HFFc6 (cell line): ENCODE data around the gene MCTP1. TPM values are rescaled to one million over a fixed set of nuclear protein-coding genes. Genes with fewer than 3 reads are reported as not detected.
A peak's percentile ranks its signal among the peaks of the same experiment; 100 is the strongest.

Experiments used
- DNase-seq: peaks from one replicate; pipeline ENCODE4 v3.0.0-alpha.2; 2018
- H3K27ac Mint-ChIP-seq: 2 replicates; pipeline ENCODE4 v1.8.0; 2020; ENCODE audit warnings: mild to moderate bottlenecking, mixed read lengths
- H3K27me3 Mint-ChIP-seq: 2 replicates; pipeline ENCODE4 v1.8.0; 2021; ENCODE audit warnings: mild to moderate bottlenecking, moderate library complexity, mixed read lengths; ENCODE audit not compliant: insufficient read depth
- H3K36me3 Mint-ChIP-seq: 2 replicates; pipeline ENCODE4 v1.8.0; 2021; ENCODE audit warnings: low read depth, mixed read lengths
- H3K4me1 Mint-ChIP-seq: 2 replicates; pipeline ENCODE4 v1.8.0; 2020; ENCODE audit warnings: low read depth, mixed read lengths
- H3K4me3 Mint-ChIP-seq: 2 replicates; pipeline ENCODE4 v1.8.0; 2020; ENCODE audit warnings: mild to moderate bottlenecking, moderate library complexity, mixed read lengths
- H3K9me3 Mint-ChIP-seq: 2 replicates; pipeline ENCODE4 v1.8.0; 2020; ENCODE audit warnings: mild to moderate bottlenecking, mixed read lengths
- total RNA-seq, 6 experiments: library from RNA; stranded (reverse); fragmentation: NEBNext Ultra II Directional; extraction: Animal tissue kit (Norgen Biotek cat#: 25700); gene quantifications; 2 replicates in 1 of 6; 3 replicates in 5 of 6; pipeline ENCODE4 v1.2.3, GENCODE V29; 2021
- TF ChIP-seq, protein P1 (sequence below): fragments of 200-600 bp; sonication (generic); IDR thresholded peaks from 2 replicates; pipeline ENCODE4 v1.5.0; 2021; ENCODE audit warnings: antibody characterized with exemption, mild to moderate bottlenecking

MCTP1 gene
- total RNA-seq, 6 experiments from 2014 or later: 1.0 to 5.2 (median 3.9) TPM

GRCh38 chr5:94941122-94941755 lies 343.7 kb downstream of the MCTP1 start:
- TF ChIP-seq, protein P1, sequence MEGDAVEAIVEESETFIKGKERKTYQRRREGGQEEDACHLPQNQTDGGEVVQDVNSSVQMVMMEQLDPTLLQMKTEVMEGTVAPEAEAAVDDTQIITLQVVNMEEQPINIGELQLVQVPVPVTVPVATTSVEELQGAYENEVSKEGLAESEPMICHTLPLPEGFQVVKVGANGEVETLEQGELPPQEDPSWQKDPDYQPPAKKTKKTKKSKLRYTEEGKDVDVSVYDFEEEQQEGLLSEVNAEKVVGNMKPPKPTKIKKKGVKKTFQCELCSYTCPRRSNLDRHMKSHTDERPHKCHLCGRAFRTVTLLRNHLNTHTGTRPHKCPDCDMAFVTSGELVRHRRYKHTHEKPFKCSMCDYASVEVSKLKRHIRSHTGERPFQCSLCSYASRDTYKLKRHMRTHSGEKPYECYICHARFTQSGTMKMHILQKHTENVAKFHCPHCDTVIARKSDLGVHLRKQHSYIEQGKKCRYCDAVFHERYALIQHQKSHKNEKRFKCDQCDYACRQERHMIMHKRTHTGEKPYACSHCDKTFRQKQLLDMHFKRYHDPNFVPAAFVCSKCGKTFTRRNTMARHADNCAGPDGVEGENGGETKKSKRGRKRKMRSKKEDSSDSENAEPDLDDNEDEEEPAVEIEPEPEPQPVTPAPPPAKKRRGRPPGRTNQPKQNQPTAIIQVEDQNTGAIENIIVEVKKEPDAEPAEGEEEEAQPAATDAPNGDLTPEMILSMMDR: no peak
- Mint-ChIP-seq H3K27me3 (peaks cover 3% of the 10 kb centered on the region; the same call in 1 of the 2 replicates), H3K4me3 (no peak overlapping the region), H3K27ac (no peak overlapping the region), H3K9me3 (no peaks in the 10 kb centered on the region), H3K4me1 (no peaks in the 10 kb centered on the region; the same call in 1 of the 2 replicates), H3K36me3 (no peaks in the 10 kb centered on the region)
- no peak for DNase-seq

DNA sequence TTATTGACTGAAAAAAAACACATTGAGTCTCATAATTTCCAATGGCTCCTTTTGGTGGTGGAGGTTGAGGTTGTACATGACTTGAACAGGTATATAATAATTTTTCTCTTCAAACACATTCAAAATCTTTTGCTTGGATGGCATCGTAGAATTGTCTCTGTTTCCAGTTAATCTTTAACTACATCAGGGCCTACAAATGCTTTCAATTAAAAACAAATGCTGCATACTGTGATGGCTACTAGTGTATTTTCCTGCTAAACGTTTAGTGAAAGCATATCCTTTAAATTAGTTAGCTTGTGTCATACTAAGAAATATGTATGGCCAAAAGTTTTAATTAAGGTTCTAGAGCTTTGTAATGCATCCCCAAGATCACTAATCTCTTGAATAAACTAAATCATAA lies 352.6 kb downstream of the MCTP1 start:
- TF ChIP-seq, protein P1: no peak
- H3K4me1 Mint-ChIP-seq: peaks cover 26% of the 10 kb centered on the region; the same call in 1 of the 2 replicates
- no peaks in the 10 kb centered on the region for H3K36me3 Mint-ChIP-seq
- DNase-seq: no peak
- peaks cover 1% of the 10 kb centered on the region; the same call in 1 of the 2 replicates for H3K27me3 Mint-ChIP-seq
- no peak overlapping the region for H3K4me3 Mint-ChIP-seq
- H3K27ac Mint-ChIP-seq: no peak overlapping the region
- H3K9me3 Mint-ChIP-seq: no peaks in the 10 kb centered on the region

- Mint-ChIP-seq H3K4me3 (peak overlapping the region; percentile 6; the same call in 1 of the 2 replicates), H3K4me1 (peaks cover 26% of the 10 kb centered on the region; the same call in 1 of the 2 replicates), H3K27ac (no peak overlapping the region), H3K36me3 (no peaks in the 10 kb centered on the region), H3K27me3 (no peaks in the 10 kb centered on the region), H3K9me3 (no peaks in the 10 kb centered on the region)
- no peak for DNase-seq
- TF ChIP-seq, protein P1: no peak
Observed at GRCh38 chr5:94928891-94929290, 356.0 kb downstream of the MCTP1 start.

DNA sequence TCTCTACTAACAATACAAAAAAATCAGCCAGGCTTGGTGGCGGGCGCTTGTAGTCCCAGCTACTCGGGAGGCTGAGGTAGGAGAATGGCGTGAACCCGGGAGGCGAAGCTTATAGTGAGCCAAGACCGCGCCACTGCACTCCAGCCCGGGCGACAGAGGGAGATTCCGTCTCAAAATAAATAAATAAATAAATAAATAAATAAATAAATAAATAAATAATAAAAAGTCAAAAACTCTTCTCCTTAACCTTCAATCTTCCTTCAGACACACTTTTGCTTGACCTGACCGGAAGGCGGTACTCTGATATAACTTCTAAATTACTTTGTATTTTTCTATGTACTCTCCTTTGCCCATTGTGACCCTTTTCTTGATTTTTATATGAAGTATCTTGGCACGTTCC lies 364.3 kb downstream of the MCTP1 start:
- Mint-ChIP-seq H3K27ac (no peak overlapping the region), H3K27me3 (no peaks in the 10 kb centered on the region; the same call in 1 of the 2 replicates), H3K9me3 (no peaks in the 10 kb centered on the region), H3K4me1 (no peaks in the 10 kb centered on the region), H3K36me3 (no peaks in the 10 kb centered on the region), H3K4me3 (no peak overlapping the region)
- no peak for DNase-seq
- TF ChIP-seq, protein P1: no peak

DNA sequence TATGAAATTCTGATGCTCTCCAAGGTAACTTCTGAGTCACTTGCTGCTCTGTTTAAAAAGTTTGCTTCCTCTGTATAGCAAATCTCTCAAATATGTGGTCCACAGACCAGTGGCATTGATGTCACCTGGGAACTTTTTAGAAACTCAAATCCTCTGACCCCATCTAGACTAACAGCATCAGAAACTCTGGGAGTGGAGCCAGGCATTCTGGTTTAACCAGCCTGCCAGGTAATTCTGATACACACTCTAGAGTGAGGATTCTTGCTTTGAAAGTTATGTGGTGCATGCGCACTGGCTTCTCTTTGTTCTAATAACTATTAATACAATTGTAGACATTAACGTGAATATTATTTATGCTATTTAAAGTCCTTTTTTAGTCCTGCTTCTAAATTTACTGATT lies 368.3 kb downstream of the MCTP1 start:
- H3K9me3 Mint-ChIP-seq: no peaks in the 10 kb centered on the region
- H3K4me1 Mint-ChIP-seq: no peaks in the 10 kb centered on the region
- H3K27me3 Mint-ChIP-seq: no peaks in the 10 kb centered on the region; the same call in 1 of the 2 replicates
- DNase-seq: no peak
- H3K27ac Mint-ChIP-seq: no peak overlapping the region
- H3K36me3 Mint-ChIP-seq: no peaks in the 10 kb centered on the region
- no peak overlapping the region for H3K4me3 Mint-ChIP-seq
- TF ChIP-seq, protein P1: no peak
